DLD1 (cell line): ENCODE data around the gene IMPDH2.

Experiments
- in situ Hi-C: cut with HindIII; loops from 2 replicates; pipeline ENCODE4 v1.10.0; 2017; ENCODE audit warnings: low sequenced_read_pairs

IMPDH2 gene

GRCh38 chr3:49007068-49007770 is 22.0 kb downstream of the IMPDH2 start, which contains the start of gene WDR6:
WDR6 (plus strand) TSS chr3:49007391; CDS start chr3:49007432, 41 bp downstream.
- in situ Hi-C loops = no loop called here

GRCh38 chr3:49006408-49007067 is 22.7 kb downstream of the IMPDH2 start:
- in situ Hi-C loops = no loop called here

GRCh38 chr3:49005998-49006397 is 23.2 kb downstream of the IMPDH2 start:
- in situ Hi-C loops = no loop called here

GRCh38 chr3:49005303-49005680 is 23.9 kb downstream of the IMPDH2 start:
- in situ Hi-C loops = no loop called here

- in situ Hi-C loops = no loop called here
Measured at GRCh38 chr3:49004352-49005302, 24.6 kb downstream of the IMPDH2 start.

- in situ Hi-C loops = no loop called here
Measured at GRCh38 chr3:49001155-49001554, 28.0 kb downstream of the IMPDH2 start.

- in situ Hi-C loops = no loop called here
Measured at GRCh38 chr3:48999085-48999858, 29.9 kb downstream of the IMPDH2 start.

GRCh38 chr3:48997714-48998637 is 31.2 kb downstream of the IMPDH2 start:
- in situ Hi-C loops = no loop called here

- in situ Hi-C loops = no loop called here
Measured at GRCh38 chr3:48997102-48997635, 32.0 kb downstream of the IMPDH2 start.

GRCh38 chr3:48996640-48997039 is 32.6 kb downstream of the IMPDH2 start:
- in situ Hi-C loops = no loop called here

- in situ Hi-C loops = no loop called here
Measured at GRCh38 chr3:48993834-48994233, 35.4 kb downstream of the IMPDH2 start.

- in situ Hi-C loops = no loop called here
Measured at GRCh38 chr3:48991851-48992545, 37.2 kb downstream of the IMPDH2 start.

GRCh38 chr3:48990636-48991469 is 38.3 kb downstream of the IMPDH2 start:
- in situ Hi-C loops = no loop called here

- in situ Hi-C loops = no loop called here
Measured at GRCh38 chr3:48989796-48990635, 39.2 kb downstream of the IMPDH2 start, which contains the start of gene P4HTM. P4HTM (plus strand) TSS chr3:48990241; CDS start chr3:48990257, 16 bp downstream.

- in situ Hi-C loops = no loop called here
Measured at GRCh38 chr3:48989126-48989795, 39.9 kb downstream of the IMPDH2 start.

- in situ Hi-C loops = no loop called here
Measured at GRCh38 chr3:48985831-48986376, 43.3 kb downstream of the IMPDH2 start.
